ENCODE data around the gene IL1F10.
"Not testable (repeated sequence)": the region's sequence is repeated elsewhere in the genome, so short reads cannot be mapped to it uniquely, and the experiment has no call there.

IL1F10 gene

DNA sequence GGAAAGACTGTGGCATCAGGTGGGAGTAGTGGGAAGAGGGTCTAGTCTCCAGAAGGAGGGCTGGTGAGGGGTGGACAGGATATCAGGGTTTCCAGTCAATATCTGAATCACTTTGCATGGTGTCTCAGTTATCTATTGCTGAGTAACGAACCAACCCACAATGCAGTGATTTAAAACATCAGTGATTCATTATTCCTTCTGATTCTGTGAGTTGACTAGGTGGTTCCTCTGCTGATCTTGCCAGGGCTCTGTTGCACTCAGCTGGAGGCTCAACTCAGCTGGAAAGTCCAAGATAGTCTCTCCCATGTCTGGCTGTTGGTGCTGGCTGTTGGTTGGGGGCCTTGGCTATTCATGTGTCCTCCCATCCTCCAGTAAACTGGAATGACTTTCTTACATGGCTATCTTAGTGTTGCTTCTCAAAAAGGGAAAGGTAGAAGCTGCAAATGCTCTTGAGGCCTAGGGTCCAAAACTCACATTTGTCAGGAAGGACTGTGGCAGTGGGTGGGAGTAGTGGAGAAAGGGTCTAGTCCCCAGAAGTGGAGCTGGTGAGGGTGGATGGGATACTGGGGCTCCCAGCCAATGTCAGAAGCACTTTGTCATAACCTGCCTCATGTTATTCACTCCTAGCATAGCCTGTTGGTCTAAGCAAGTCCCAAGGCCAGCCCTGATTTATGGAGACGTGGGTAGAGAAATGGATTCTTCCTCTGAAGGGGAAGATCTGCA is 13.9 kb downstream of the IL1F10 start:
- DNase-seq (ENCODE audit: low spot score) = no peak

DNA sequence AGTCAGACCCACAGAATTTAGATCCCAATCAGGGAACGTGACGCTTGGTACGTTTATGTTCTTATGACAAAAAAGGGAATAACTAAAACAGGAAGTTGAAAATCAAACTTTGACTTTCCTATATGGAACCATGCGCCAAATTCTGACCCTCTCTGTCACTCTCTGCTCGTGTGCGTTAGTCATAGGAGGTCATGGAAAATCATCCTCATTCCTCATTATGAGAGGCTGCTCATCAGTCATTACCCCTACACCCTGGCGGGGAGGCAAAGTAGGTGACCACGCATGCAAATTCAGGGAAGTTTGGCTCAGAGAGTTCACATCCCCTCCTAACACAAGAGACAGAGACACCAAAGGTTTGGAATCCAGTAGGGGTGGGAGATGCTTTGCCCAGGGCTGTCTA is 15.5 kb downstream of the IL1F10 start:
- DNase-seq (ENCODE audit: low spot score) = peak; percentile 13

DNA sequence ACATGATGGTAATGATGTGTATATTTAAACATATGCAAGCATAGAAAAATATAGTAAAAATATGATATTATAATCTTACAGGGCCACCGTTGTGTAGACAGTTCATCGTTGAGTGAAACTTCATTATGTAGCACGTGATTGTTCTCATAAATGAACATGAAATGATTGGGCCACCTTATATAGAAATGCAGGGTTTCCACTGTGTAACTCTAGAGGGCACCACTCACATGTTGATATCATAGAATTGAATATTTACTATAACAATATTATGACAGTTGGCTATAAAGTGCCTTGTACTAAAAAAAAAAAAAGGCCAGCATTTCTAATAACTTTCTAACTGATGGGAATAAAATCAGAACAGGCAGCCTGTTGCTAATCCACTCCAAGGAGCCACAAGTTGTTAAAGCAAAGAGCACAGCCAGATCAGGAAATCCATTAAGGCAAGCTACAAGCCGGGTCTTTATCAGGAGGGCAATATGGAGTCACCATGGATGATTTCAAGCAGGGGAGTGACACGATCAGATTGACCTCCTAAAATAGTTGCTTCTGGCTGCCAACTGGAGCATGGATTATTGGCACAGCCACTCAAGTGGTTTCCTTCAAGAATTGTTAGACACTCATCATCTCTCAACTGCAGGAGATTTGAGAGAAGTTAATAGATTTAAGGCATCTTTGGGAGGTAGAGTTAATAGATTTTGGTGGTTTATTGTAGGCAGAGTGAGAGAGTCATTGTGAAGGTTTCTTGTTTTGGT is 16.7 kb downstream of the IL1F10 start:
- DNase-seq (ENCODE audit: low spot score) = peak; percentile 28

DNA sequence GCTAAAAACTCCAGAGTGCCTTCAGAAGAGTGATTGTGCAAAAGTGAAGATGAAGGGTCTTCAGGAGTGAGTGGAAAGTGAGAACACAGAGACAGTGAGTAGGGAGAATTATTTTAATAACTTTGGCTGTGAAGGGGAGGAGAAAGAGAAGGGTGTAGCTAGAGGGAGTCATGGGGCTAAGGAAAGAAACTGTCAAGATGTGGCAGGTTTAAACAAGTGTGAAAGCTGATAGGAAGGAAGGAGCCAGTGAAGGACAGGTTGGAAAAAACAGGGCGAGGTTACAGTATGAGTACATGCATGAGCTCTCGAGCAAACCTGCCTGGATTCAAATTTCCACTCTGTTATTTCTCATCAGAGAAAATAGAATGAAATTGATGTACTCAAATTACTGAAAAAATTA is 17.8 kb downstream of the IL1F10 start:
- no peak for DNase-seq (ENCODE audit: low spot score)

DNA sequence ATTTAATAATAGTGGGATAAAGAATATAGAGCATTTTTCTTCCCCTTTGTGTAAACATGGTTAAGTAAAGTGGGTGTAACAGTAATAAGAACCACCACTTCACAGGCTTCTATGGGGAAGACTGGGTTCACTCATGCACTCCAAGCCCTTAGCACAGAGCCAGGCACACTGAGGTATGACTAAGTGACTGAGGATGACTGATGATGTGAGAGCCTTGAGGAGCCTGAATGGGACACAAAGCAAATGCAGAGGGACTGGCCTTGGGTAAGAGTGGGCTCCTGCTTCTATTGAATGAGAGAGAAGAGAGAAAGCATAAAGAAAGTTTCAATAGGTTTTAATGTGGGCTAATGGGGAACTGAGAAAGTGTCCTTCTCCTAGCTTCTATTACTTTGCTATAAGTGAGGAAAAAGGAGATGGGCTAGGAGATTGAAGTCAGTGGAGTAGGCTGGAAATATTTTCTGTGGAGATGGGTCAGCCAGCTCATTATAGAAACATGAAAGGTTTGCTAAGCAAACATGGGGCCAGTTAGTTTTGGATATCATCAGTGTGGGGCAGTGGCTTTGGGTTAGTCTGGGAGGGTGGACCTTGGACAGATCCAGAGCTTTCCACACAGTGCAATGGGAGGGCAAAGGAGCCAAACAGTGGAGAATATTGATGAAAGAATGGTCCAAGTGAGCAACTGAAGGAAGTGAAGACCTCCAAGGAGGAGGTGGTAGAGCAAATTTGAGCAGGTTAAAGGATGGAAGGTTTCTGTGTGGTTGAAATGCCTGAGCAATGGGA is 20.6 kb downstream of the IL1F10 start:
- DNase-seq (ENCODE audit: low spot score) = no peak

DNA sequence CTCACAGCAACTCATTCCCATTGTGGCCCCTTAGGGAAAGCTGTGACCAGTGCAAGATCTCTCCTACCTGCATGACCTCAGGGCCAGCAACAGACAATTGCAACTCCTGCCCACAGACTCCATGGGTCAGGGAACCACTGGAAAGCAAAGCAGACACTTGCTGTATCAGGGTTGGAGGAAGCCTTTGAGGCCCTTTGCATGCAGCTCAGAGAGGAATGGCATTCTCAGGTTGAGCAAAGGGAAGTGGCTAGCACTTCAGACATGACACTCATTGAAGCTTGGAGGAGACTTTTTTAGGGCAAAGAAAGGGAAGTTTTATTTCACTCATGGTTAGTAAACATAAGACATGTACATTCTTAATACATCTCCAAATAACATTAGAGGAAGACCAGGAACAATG is 22.1 kb downstream of the IL1F10 start:
- no peak for DNase-seq (ENCODE audit: low spot score)

DNA sequence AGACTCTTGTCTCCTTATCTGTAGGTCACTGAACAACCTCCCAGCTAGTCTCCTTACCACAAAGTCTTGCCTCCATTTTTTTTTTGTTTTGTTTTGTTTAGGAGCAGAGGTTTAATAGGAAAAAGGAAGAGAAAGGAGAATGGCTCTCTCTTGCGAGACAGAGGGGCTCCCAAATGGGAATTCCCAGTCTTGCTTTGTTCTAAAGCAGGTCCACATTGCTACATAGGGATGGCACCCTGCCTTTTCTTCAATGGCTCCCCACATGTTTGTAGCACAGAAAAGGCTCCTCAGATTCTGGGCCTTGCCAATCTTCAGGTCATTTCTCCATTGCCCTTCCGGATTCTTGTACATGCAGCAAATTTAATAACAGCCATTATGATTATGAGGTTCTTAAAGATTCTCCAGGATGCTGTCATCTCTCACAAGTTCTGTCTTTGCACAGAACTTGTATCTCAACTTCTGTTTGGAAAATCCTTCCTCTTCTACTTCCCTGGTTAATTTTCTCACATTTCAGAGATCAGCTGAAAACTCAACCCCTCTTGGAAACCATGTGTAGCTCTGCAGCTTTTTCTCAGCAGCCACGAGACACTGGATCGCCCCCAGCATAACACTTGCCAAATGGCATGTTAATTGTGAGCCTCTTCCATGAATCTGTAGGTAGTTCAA is 23.6 kb downstream of the IL1F10 start:
- DNase-seq (ENCODE audit: low spot score) = no peak

DNA sequence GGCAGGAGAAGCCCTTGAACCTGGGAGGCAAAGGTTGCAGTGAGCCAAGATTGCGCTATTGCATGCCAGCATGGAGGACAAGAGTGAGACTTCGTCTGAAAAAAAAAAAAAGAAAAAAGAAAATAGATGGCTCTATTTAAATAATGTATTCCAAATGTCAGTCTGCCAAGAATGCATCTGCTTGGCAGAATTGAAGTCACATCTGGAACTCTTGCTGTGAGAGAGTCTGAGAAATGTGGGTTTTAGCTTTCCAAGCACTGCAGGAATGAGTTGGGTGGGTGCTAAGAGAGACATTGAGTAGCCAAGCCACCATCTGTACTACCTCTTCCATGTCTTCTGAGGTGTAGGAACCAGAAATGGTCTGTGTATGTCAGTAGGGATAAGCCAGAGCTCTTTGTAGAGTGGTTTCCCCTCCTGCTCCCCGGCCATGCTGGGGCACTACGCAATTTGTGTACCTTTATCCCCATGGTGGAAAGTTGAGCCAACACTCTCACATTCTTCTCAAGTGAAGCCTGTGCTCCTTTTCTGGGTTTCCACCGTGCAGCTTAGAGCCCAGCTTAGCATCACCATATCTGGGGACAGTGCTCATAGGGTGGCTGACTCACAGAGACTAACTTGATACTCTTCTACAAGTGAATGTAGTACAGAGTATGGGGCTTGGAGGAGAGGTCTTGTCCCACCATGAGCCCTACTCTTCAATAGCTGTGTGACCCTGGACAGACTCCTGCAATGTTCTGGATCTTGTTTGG is 25.3 kb downstream of the IL1F10 start:
- DNase-seq (ENCODE audit: low spot score) = no peak

DNA sequence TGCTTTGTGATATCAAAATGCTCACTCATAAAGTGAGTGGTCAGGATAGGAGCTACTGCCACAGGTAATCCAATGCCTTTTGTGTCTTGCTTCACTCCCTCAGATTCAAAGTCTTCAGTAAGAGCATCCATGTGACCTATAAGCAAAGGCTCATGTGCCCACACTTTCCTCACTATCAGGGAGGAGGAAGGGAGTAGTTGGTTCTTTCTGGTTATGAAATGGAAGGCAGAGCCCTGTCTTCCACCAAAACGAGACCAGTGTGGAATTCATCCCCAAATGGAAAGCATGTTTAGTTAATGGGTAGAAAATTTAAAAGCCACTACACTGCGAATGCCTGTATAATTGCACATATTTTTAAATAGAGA is 25.8 kb downstream of the IL1F10 start:
- no peak for DNase-seq (ENCODE audit: low spot score)

DNA sequence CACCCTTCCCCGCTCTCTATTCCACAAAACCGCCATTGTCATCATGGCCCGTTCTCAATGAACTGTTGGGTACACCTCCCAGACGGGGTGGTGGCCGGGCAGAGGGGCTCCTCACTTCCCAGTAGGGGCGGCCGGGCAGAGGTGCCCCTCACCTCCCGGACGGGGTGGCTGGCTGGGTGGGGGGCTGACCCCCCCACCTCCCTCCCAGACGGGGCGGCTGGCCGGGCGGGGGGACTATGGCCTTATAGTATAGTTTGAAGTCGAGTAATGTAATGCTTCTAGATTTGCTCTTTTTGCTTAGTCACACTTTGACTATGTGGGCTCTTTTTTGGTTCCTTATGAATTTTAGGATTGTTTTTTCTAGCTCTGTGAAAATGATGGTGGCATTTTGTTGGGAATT is 28.5 kb downstream of the IL1F10 start:
- DNase-seq (ENCODE audit: low spot score) = not testable (repeated sequence)

DNA sequence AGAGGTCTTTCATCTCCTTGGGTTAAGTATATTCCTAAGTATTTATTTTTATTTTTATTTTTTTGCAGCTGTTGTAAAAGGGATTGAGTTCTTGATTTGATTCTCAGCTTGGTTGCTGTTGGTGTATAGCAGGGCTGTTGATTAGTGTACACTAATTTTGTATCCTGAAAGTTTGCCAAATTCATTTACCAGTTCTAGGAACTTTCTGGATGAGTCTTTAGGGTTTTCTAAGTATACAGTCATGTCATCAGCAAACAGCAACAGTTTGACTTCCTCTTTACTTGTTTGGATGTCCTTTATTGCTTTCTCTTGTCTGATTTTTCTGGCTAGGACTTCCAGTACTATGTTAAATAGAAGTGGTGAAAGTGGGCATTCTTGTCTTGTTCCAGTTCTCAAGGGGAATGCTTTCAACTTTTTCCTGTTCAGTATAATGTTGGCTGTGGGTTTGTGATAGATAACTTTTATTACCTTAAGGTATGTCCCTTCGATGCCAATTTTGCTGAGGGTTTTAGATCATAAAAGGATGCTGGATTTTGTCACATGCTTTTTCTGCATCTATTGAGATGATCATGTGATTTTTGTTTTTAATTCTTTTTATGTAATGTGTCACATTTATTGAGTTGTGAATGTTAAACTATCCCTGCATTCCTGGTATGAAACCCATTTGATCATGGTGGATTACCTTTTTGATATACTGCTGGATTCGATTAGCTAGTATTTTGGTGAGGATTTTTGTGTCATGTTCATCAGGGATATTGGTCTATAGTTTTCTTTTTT is 29.3 kb downstream of the IL1F10 start:
- not testable (repeated sequence) for DNase-seq (ENCODE audit: low spot score)

DNA sequence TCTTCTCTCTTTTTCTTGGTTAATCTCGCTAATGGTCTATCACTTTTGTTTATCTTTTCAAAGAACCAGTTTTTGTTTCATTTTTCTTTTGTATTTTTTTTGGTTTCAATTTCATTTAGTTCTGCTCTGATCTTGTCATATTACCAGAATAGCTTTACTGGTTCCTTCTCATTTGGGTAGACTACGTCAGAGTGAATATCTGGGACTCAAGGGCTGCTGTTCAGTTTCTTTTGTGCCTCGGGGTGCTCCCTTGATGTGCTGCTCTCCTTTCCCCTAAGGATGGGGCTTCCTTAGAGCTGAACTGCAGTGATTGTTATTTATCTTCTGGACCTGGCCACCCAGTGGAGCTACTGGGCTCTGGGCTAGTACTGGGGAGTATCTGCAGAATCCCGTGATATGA is 30.3 kb downstream of the IL1F10 start:
- no peak for DNase-seq (ENCODE audit: low spot score)

DNA sequence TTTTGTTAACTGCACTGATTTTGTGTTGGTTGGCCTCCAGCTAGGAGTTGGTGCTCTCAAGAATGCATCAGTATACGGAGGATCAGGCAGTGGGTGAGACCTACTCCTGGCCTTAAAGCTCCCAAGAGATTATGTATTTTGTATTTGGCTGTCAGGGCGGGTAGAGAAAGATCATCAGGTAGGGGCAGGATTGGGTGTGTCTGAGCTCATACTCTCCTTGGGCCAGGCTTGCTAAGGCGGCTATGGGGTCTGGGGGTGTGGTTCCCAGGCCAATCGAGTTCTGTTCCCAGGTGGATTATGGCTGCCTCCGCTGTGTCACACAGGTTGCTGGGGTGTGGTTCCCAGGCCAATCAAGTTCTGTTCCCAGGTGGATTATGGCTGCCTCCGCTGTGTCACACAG is 30.8 kb downstream of the IL1F10 start:
- DNase-seq (ENCODE audit: low spot score) = no peak

DNA sequence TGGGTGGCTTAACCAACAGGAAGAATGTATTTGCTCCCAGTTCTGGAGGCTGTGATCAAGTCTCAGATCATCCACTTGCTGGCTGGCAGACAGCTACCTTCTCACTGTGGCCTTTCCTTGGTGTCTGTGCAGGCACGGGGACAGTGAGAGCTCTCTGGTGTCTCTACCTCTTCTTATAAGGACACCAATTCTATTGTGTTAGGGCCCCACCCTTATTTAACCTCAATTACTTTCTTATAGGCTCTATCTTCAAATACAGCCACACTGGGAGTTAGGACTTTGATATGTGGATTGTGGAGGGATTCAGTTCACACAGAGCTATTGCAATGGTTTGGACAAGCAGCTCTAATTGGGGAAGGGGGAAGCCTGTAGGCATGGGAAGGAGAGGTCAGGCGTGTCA is 34.4 kb downstream of the IL1F10 start:
- no peak for DNase-seq (ENCODE audit: low spot score)

DNA sequence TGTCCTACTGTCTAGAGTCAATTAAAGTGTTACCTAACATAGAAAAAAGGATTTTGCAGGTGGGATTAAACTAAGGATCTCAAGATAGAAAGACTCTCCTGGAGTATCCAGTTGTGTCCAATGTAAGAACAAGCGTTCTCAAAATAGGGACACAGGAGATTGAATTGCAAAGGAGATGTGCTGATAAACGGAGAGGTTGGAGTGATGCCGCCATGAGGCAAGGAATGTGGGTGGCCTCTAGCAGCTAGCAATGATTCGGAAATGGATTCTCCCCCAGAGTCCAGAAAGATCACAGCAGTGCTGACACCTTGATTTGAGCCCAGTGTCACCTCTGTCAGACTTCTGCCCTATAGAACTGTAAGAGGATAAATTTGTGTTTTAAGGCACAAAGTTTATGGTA is 35.5 kb downstream of the IL1F10 start:
- DNase-seq (ENCODE audit: low spot score) = no peak

DNA sequence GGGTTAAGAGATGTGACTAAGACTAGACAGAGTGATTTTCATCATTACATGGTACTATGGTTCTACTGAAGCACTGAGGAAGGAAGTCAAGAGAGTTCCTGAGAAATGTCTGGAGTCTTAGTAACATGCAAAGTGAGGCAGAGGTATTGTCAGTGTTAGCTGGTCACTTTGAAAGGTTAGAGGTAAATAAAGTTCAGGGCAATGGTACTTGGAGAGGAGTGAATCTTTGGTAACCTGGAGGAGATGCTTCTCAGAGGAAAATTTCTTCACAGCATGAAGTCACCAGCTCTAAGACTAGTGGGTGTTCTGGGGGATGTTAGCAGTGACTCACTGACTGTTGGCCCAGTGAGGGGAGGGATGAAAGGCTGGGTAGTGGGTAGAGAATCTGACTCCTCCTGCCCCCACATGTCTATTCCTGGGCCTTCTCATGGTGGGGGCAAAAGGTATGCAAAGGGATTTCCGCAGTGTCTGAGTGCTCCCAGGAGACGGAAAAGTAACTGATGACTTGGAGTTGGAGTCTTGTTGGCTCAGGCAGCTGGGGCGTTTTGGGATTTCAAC is 36.4 kb downstream of the IL1F10 start:
- no peak for DNase-seq (ENCODE audit: low spot score)

DNA sequence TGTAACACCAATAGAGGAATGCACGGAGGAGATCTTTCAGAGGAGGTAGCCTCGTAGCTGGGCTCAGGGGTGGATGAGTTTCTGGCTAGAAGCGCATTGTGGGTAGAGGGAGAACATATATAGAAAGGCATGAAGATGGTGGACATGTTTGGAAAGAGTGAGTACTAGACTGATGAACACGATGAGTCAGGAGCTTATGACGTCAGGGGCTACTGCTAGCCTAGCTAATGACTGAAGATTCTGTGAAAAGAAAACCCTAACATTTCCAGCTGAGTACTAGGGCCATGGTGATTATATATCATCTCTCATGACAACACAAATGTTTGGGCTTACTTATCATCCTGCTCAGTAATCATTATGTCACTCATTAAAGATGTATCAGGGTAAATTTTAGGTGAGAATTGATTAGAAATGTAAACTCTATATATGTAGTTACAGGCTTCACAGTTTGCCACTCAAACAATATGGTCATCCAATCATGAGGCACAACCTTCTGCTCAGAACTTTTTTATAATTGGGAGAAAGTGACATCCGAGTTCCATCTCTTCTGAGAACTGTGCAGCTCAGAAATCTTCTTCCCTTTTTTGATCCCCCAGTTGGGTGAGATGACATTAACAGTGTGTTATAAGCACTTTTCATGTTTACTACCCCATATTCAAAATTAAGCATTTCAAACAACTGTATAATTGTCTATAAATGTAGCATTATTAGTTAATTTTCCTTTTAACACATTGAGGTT is 37.4 kb downstream of the IL1F10 start:
- peak; percentile 52 for DNase-seq (ENCODE audit: low spot score)

DNA sequence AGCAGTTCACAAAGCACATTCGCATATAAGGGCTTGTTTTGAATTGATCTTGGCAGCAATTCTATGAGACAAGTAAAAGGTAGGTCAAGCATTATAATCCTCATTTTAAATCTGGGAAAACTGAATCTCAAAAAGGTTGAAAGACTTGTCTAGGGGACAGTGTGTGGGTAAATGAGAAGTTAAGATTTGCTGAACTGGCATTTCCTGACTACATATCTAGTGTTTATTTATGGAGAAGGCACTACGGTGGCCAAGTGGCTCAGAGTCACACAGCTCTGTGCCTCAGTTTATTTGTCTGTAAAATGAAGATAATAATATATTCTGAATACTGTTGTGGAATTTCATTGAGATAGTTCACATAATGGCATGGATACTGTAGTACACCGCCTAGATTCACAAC is 43.4 kb downstream of the IL1F10 start:
- no peak for DNase-seq (ENCODE audit: low spot score)

DNA sequence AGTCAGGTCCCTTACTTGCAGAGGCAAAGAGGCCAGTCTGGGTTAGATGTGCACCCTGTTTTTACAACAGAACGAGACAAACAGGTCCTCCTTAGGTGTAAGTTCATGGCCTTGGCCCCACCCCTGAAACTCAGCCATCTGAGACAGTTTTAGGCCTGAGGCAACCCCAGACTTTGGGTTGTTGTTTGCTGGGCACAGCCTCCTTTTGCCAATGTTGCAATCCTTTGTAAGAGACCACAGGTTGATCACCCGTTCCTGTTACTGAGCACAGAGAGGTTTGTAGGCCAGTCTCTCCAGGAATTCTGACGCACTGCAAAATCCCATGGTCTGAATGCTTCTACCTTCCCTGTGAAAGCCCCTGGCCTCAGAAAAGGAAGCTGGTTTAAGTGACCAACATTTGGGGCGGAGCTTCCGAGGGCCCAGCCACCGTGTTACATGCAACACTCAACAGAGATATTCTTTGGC is 44.1 kb downstream of the IL1F10 start:
- no peak for DNase-seq (ENCODE audit: low spot score)

DNA sequence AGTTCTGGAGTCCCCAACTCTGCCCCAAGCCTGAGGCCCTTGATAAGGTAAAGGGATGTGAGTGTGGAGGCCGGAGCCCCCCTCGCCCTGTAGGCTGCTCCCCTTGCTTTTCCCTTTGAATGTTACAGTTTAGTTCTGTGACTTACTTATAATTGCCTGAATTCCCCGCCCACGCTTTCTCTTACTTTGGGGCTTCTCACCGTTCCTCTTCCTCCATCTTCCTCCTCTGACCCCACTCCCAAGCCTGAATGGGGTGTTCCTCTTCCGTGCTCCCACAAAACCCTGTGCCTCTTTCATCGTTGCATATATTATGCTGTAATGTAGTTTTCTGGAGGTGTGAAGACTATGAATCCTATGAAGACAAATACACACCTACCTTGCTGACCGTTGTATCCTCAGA is 44.7 kb downstream of the IL1F10 start:
- no peak for DNase-seq (ENCODE audit: low spot score)
